PC-9 (cell line): ENCODE data around the gene SGK1.

Experiments used
- CTCF ChIP-seq: fragments of 200-600 bp; sonication (generic); conservative IDR thresholded peaks from 2 replicates; pipeline ENCODE4 v1.6.1; 2017; ENCODE audit warnings: mixed run types, antibody characterized with exemption, mild to moderate bottlenecking, moderate library complexity
- EZH2 ChIP-seq: fragments of 200-600 bp; sonication (generic); IDR thresholded peaks from 2 replicates; pipeline ENCODE4 v1.8.0; 2017; ENCODE audit warnings: antibody characterized with exemption, low read depth

GRCh38 chr6:134309983-134310605 lies 7.8 kb downstream of the SGK1 start:
- TF ChIP-seq CTCF, result no peak
- TF ChIP-seq EZH2, result no peak
